Sigmoid colon (tissue), 3 donors: ENCODE data around the gene DYNLT3.

Source experiments
- CTCF ChIP-seq, 4 experiments: fragments of 450-650 bp in 3 of 4; fragments of 200-600 bp in 1 of 4; IDR thresholded peaks; one replicate each; pipeline ENCODE4 v1.5.1; 2016 to 2019; ENCODE audit warnings: antibody characterized with exemption in 4 of 4, mild to moderate bottlenecking in 3 of 4, moderate library complexity in 2 of 4
- POLR2A ChIP-seq, 2 donors: fragments of 450-650 bp; IDR thresholded peaks; one replicate each; pipeline ENCODE4 v1.6.1; 2016; ENCODE audit warnings: antibody characterized with exemption in 2 of 2, mild to moderate bottlenecking in 2 of 2, moderate library complexity in 2 of 2

- TF ChIP-seq CTCF (IDR thresholded peaks at IDR 0.05) (no peak), POLR2A (IDR thresholded peaks at IDR 0.05) (no peak)
These were observed 394 bp upstream of the DYNLT3 start for GRCh38 chrX:37847733-37848197.
